Fibroblast of lung (primary cell): ENCODE measurements around the gene STK4. TPM values are rescaled to one million over a fixed set of nuclear protein-coding genes. Genes with fewer than 3 reads are reported as not detected.
A peak's percentile ranks its signal among the peaks of the same experiment; 100 is the strongest.

Experiments
- DNase-seq, 2 donors: peaks; one replicate each; pipeline versions ENCODE4 v3.0.0 to v3.0.0-alpha.2; 2010; ENCODE audit warnings: low read depth in 2 of 2
- H2AFZ ChIP-seq: 2 replicates; pipeline ENCODE4 v1.5.1; 2012; ENCODE audit warnings: low read length, control low read depth, inconsistent platforms
- H3K27ac ChIP-seq: 2 replicates; pipeline ENCODE4 v1.5.1; 2011; ENCODE audit warnings: low read length, control low read depth; ENCODE audit not compliant: insufficient read depth
- H3K27me3 ChIP-seq: 2 replicates; pipeline ENCODE4 v1.5.1; 2011; ENCODE audit warnings: mild to moderate bottlenecking, low read length; ENCODE audit not compliant: control insufficient read depth, insufficient read depth
- H3K36me3 ChIP-seq: 2 replicates; pipeline ENCODE4 v1.5.1; 2011; ENCODE audit warnings: low read length; ENCODE audit not compliant: control insufficient read depth, insufficient read depth
- H3K4me1 ChIP-seq: 2 replicates; pipeline ENCODE4 v1.5.1; 2011; ENCODE audit warnings: low read length; ENCODE audit not compliant: control insufficient read depth, insufficient read depth; ENCODE audit errors: extremely low read depth
- H3K4me2 ChIP-seq: 2 replicates; pipeline ENCODE4 v1.5.1; 2011; ENCODE audit warnings: low read length, control low read depth; ENCODE audit not compliant: insufficient read depth; ENCODE audit errors: extremely low read depth
- H3K4me3 ChIP-seq, 4 experiments: fragments of 200-600 bp in 1 of 4; sonication (generic) in 1 of 4; replicated peaks in 1 of 4; 2 replicates each; pipeline ENCODE4 v1.5.1; 2011 to 2016; ENCODE audit warnings: low read length in 4 of 4, low read depth in 3 of 4, mild to moderate bottlenecking in 3 of 4, control low read depth in 2 of 4, inconsistent platforms in 1 of 4, mixed read lengths in 1 of 4; ENCODE audit not compliant: insufficient read depth in 1 of 4; ENCODE audit errors: control extremely low read depth in 1 of 4
- H3K79me2 ChIP-seq: 2 replicates; pipeline ENCODE4 v1.5.1; 2012; ENCODE audit warnings: mild to moderate bottlenecking, low read length, inconsistent platforms; ENCODE audit not compliant: control insufficient read depth, insufficient read depth
- H3K9ac ChIP-seq: 2 replicates; pipeline ENCODE4 v1.5.1; 2011; ENCODE audit warnings: mild to moderate bottlenecking, low read length, control low read depth; ENCODE audit not compliant: insufficient read depth
- H3K9me3 ChIP-seq: 2 replicates; pipeline ENCODE4 v1.5.1; 2012; ENCODE audit warnings: low read depth, low read length; ENCODE audit not compliant: control insufficient read depth, insufficient read depth
- H4K20me1 ChIP-seq: 2 replicates; pipeline ENCODE4 v1.5.1; 2011; ENCODE audit warnings: low read length; ENCODE audit not compliant: control insufficient read depth, insufficient read depth; ENCODE audit errors: extremely low read depth
- CTCF ChIP-seq, 2 donors: IDR thresholded peaks in 1 of 2; conservative IDR thresholded peaks in 1 of 2; 1 replicate in 1 of 2; 2 replicates in 1 of 2; pipeline ENCODE4 v1.5.1; 2011 to 2012; ENCODE audit warnings: low read length in 2 of 2, control low read depth in 1 of 2, inconsistent platforms in 1 of 2, low read depth in 1 of 2, mild to moderate bottlenecking in 1 of 2
- EZH2 ChIP-seq: IDR thresholded peaks from 2 replicates; pipeline ENCODE4 v1.5.1; 2012; ENCODE audit warnings: low read length, control low read depth, mild to moderate bottlenecking; ENCODE audit errors: missing control alignments
- polyA plus RNA-seq, 2 donors: library from polyadenylated mRNA; depleted of rRNA in 1 of 2; stranded (reverse) in 1 of 2; unstranded in 1 of 2; fragments of >200 nt; gene quantifications; 2 replicates each; pipeline ENCODE4 v1.2.1, GENCODE V29; 2011 to 2012; ENCODE audit warnings: missing spikeins in 1 of 2
- total RNA-seq: library from RNA; depleted of rRNA; stranded (reverse); fragments of >200 nt; gene quantifications from 2 replicates; pipeline ENCODE4 v1.2.1, GENCODE V29; 2014

The STK4 gene
- total and polyA plus RNA-seq, 2 donors (not counting 1 experiment from before 2014, with no cell fraction given) = 19.0 to 31.7 TPM

- Histone ChIP-seq H3K79me2 (no peaks in the 10 kb centered on the region), H4K20me1 (no peaks in the 10 kb centered on the region), H3K36me3 (no peaks in the 10 kb centered on the region), H3K4me2 (no peak overlapping the region), H3K9ac (no peak overlapping the region), H3K4me1 (peaks cover 5% of the 10 kb centered on the region), H3K9me3 (no peaks in the 10 kb centered on the region), H3K27me3 (no peaks in the 10 kb centered on the region), H3K27ac (no peak overlapping the region), H3K4me3 (no peak overlapping the region), H2AFZ (no peak overlapping the region)
- DNase-seq = no peak
- TF ChIP-seq EZH2 = no peak
- no peak for TF ChIP-seq CTCF (conservative IDR thresholded peaks at IDR 0.05 in 1 of 2, IDR thresholded peaks at IDR 0.05 in 1 of 2; ENCODE audit: low read depth in 1 of 2, low read length in 2 of 2)
Measured at GRCh38 chr20:45049904-45050471, 83.7 kb downstream of the STK4 start.

- H3K9me3 ChIP-seq = no peaks in the 10 kb centered on the region
- no peaks in the 10 kb centered on the region for H3K27me3 ChIP-seq
- H3K27ac ChIP-seq = no peak overlapping the region
- no peak overlapping the region for H2AFZ ChIP-seq
- peaks cover 5% of the 10 kb centered on the region for H3K4me1 ChIP-seq
- no peaks in the 10 kb centered on the region for H3K79me2 ChIP-seq
- H4K20me1 ChIP-seq = no peaks in the 10 kb centered on the region
- no peaks in the 10 kb centered on the region for H3K36me3 ChIP-seq
- no peak overlapping the region for H3K9ac ChIP-seq
- no peak for DNase-seq
- no peak overlapping the region for H3K4me2 ChIP-seq
- no peak for TF ChIP-seq EZH2
- no peak for TF ChIP-seq CTCF (conservative IDR thresholded peaks at IDR 0.05 in 1 of 2, IDR thresholded peaks at IDR 0.05 in 1 of 2; ENCODE audit: low read depth in 1 of 2, low read length in 2 of 2)
- H3K4me3 ChIP-seq = no peak overlapping the region
Measured at GRCh38 chr20:45051204-45052060, 85.1 kb downstream of the STK4 start.

GRCh38 chr20:45052698-45053429 lies 86.6 kb downstream of the STK4 start:
- Histone ChIP-seq H2AFZ (no peak overlapping the region), H3K4me2 (peak overlapping the region; percentile 33), H3K79me2 (no peaks in the 10 kb centered on the region), H3K9me3 (no peaks in the 10 kb centered on the region), H3K9ac (no peak overlapping the region), H3K4me3 (no peak overlapping the region), H3K27ac (peak overlapping the region; percentile 33), H3K27me3 (no peaks in the 10 kb centered on the region), H4K20me1 (no peaks in the 10 kb centered on the region), H3K4me1 (peaks cover 5% of the 10 kb centered on the region), H3K36me3 (no peaks in the 10 kb centered on the region)
- no peak for TF ChIP-seq CTCF (conservative IDR thresholded peaks at IDR 0.05 in 1 of 2, IDR thresholded peaks at IDR 0.05 in 1 of 2; ENCODE audit: low read depth in 1 of 2, low read length in 2 of 2)
- no peak for TF ChIP-seq EZH2
- peak; percentile 30 to 97 for DNase-seq
